Endothelial cell of umbilical vein (primary cell): ENCODE measurements around the gene PTK6. TPM values are rescaled to one million over a fixed set of nuclear protein-coding genes. Genes with fewer than 3 reads are reported as not detected.

Source experiments
- BruUV-seq: library from RNA; stranded (reverse); fragments of 400-500 nt; replicated peaks from 2 replicates; lab custom pipeline; 2021; lab: Mats Ljungman, UMichigan
- CTCF ChIA-PET: fragments of 300-600, 350-600 bp; sonication (Branson Sonifier 250); formaldehyde crosslinking; loops from one replicate; lab custom pipeline; 2021; ENCODE audit warnings: antibody characterized with exemption, inconsistent platforms; lab: Charles Lee
- POLR2A ChIA-PET: fragments of 300-600, 350-600 bp; sonication (Branson Sonifier 250); formaldehyde crosslinking; loops from one replicate; lab custom pipeline; 2021; ENCODE audit warnings: antibody characterized with exemption, inconsistent platforms; lab: Charles Lee
- DNase-seq: peaks from one replicate; pipeline ENCODE4 v3.0.0-alpha.2; 2011; ENCODE audit warnings: low read depth, low spot score
- FAIRE-seq: peaks from 2 replicates; lab custom pipeline; 2011; peaks lifted over from hg19 to GRCh38; lab: Jason Lieb, UNC
- H2AFZ ChIP-seq: 2 replicates; pipeline ENCODE4 v1.6.0; 2012; ENCODE audit warnings: low read depth, low read length, control low read depth, inconsistent platforms
- H3K27ac ChIP-seq: 2 replicates; pipeline ENCODE4 v1.5.1; 2011; ENCODE audit warnings: low read depth, mild to moderate bottlenecking, control low read depth, low read length, moderate library complexity; ENCODE audit not compliant: insufficient read depth
- H3K27me3 ChIP-seq, 2 experiments: 2 replicates each; pipeline versions ENCODE4 v1.6.0 to v1.6.1; 2011; ENCODE audit warnings: low read length in 2 of 2, mixed read lengths in 1 of 2; ENCODE audit not compliant: control insufficient read depth in 2 of 2, insufficient read depth in 2 of 2
- H3K36me3 ChIP-seq, 2 experiments: 2 replicates in 1 of 2; 3 replicates in 1 of 2; pipeline ENCODE4 v1.5.1; 2011; ENCODE audit warnings: low read length in 2 of 2, mild to moderate bottlenecking in 1 of 2, moderate library complexity in 1 of 2; ENCODE audit not compliant: control insufficient read depth in 2 of 2, insufficient read depth in 2 of 2; ENCODE audit errors: extremely low read depth in 1 of 2
- H3K4me1 ChIP-seq: 3 replicates; pipeline ENCODE4 v1.5.1; 2011; ENCODE audit warnings: mild to moderate bottlenecking, low read length; ENCODE audit not compliant: control insufficient read depth, insufficient read depth; ENCODE audit errors: extremely low read depth
- H3K4me2 ChIP-seq: 2 replicates; pipeline ENCODE4 v1.6.1; 2011; ENCODE audit warnings: low read length, control low read depth, mixed read lengths; ENCODE audit not compliant: insufficient read depth
- H3K4me3 ChIP-seq, 3 experiments: fragments of 200-600 bp in 1 of 3; sonication (generic), shearing (Covaris generic) in 1 of 3; replicated peaks in 1 of 3; 2 replicates each; pipeline ENCODE4 v1.5.1; 2011 to 2016; ENCODE audit warnings: control low read depth in 3 of 3, low read length in 3 of 3, mild to moderate bottlenecking in 2 of 3, inconsistent platforms in 1 of 3, low read depth in 1 of 3, moderate library complexity in 1 of 3; ENCODE audit not compliant: insufficient read depth in 1 of 3
- H3K79me2 ChIP-seq: 2 replicates; pipeline ENCODE4 v1.6.0; 2012; ENCODE audit warnings: low read length, inconsistent platforms; ENCODE audit not compliant: control insufficient read depth, insufficient read depth
- H3K9ac ChIP-seq: replicated peaks from 2 replicates; pipeline ENCODE3; 2011; ENCODE audit warnings: low read length, control low read depth; ENCODE audit not compliant: insufficient read depth; ENCODE audit errors: extremely low read depth
- H3K9me1 ChIP-seq: replicated peaks from 3 replicates; pipeline ENCODE4 v1.6.0; 2011; ENCODE audit warnings: mild to moderate bottlenecking, low read length; ENCODE audit not compliant: control insufficient read depth, insufficient read depth; ENCODE audit errors: extremely low read depth
- H3K9me3 ChIP-seq: replicated peaks from 2 replicates; pipeline ENCODE4 v1.5.1; 2012; ENCODE audit warnings: low read length, inconsistent platforms; ENCODE audit not compliant: control insufficient read depth, insufficient read depth
- H4K20me1 ChIP-seq: replicated peaks from 2 replicates; pipeline ENCODE3; 2011; ENCODE audit warnings: mild to moderate bottlenecking, low read length; ENCODE audit not compliant: control insufficient read depth, insufficient read depth; ENCODE audit errors: extremely low read depth
- EZH2 ChIP-seq: IDR thresholded peaks from 2 replicates; pipeline ENCODE4 v1.6.1; 2012; ENCODE audit warnings: borderline replicate concordance, low read depth, mild to moderate bottlenecking, moderate library complexity, low read length, inconsistent platforms; ENCODE audit not compliant: severe bottlenecking
- FOS ChIP-seq: IDR thresholded peaks from 2 replicates; pipeline ENCODE4 v1.6.1; 2011; ENCODE audit warnings: mild to moderate bottlenecking, low read length, moderate library complexity, borderline replicate concordance; ENCODE audit not compliant: insufficient read depth
- GATA2 ChIP-seq: IDR thresholded peaks from 2 replicates; pipeline ENCODE4 v1.7.0; 2011; ENCODE audit warnings: low read depth, mild to moderate bottlenecking, moderate library complexity, mixed read lengths, low read length; ENCODE audit not compliant: insufficient read length, insufficient read depth
- JUN ChIP-seq: IDR thresholded peaks from 2 replicates; pipeline ENCODE4 v1.6.1; 2011; ENCODE audit warnings: borderline replicate concordance, low read depth; ENCODE audit not compliant: insufficient read length, insufficient read depth
- MYC ChIP-seq: IDR thresholded peaks from one replicate; pipeline ENCODE4 v1.6.1; 2011; ENCODE audit warnings: mild to moderate bottlenecking, low read depth, low read length
- POLR2A ChIP-seq: IDR thresholded peaks from 2 replicates; pipeline ENCODE4 v1.6.1; 2012; ENCODE audit warnings: low read depth, mild to moderate bottlenecking, control low read depth, low read length
- POLR2AphosphoS5 ChIP-seq: IDR thresholded peaks from 2 replicates; pipeline ENCODE4 v1.6.1; 2012; ENCODE audit warnings: low read depth, mild to moderate bottlenecking, control low read depth, low read length, moderate library complexity; ENCODE audit not compliant: insufficient read depth
- dilution Hi-C: fragments of 300-500 bp; cut with MboI; formaldehyde crosslinking; loops from one replicate; pipeline ENCODE4 v1.15.0; 2019; ENCODE audit warnings: low sequenced_read_pairs; ENCODE audit not compliant: extremely low pct_ligation_motif_present
- intact Hi-C: fragments of 100-400 bp; cut with micrococcal nuclease; formaldehyde crosslinking; loops from one replicate; pipeline ENCODE4 v1.10.0; 2022
- polyA plus RNA-seq, 4 experiments: library from polyadenylated mRNA; depleted of rRNA in 3 of 4; stranded (reverse) in 3 of 4; unstranded in 1 of 4; fragments of >200 nt; gene quantifications; 2 replicates each; pipeline versions ENCODE4 v1.2.1 to v1.2.3, GENCODE V29; 2011 to 2012; ENCODE audit warnings: missing spikeins in 1 of 4
- total RNA-seq: library from RNA; stranded (reverse); gene quantifications from 2 replicates; pipeline ENCODE4 v1.2.3, GENCODE V29; 2021
- TF ChIP-seq, protein P1 (sequence below): IDR thresholded peaks from 2 replicates; pipeline ENCODE4 v1.6.1; 2011; ENCODE audit not compliant: insufficient read depth, insufficient read length
- TF ChIP-seq, protein P2 (sequence below), 2 donors: IDR thresholded peaks; 1 replicate in 1 of 2; 2 replicates in 1 of 2; pipeline ENCODE4 v1.5.1; 2011; ENCODE audit warnings: low read length in 2 of 2, mild to moderate bottlenecking in 2 of 2, moderate library complexity in 2 of 2, control low read depth in 1 of 2, inconsistent platforms in 1 of 2, low read depth in 1 of 2; ENCODE audit not compliant: insufficient read depth in 1 of 2; ENCODE audit errors: extremely low read depth in 1 of 2

Gene PTK6
- total and polyA plus RNA-seq, 2 donors (not counting 3 experiments of a cell fraction or from before 2014, with no cell fraction given): 0.18 TPM; not detected in 1

DNA sequence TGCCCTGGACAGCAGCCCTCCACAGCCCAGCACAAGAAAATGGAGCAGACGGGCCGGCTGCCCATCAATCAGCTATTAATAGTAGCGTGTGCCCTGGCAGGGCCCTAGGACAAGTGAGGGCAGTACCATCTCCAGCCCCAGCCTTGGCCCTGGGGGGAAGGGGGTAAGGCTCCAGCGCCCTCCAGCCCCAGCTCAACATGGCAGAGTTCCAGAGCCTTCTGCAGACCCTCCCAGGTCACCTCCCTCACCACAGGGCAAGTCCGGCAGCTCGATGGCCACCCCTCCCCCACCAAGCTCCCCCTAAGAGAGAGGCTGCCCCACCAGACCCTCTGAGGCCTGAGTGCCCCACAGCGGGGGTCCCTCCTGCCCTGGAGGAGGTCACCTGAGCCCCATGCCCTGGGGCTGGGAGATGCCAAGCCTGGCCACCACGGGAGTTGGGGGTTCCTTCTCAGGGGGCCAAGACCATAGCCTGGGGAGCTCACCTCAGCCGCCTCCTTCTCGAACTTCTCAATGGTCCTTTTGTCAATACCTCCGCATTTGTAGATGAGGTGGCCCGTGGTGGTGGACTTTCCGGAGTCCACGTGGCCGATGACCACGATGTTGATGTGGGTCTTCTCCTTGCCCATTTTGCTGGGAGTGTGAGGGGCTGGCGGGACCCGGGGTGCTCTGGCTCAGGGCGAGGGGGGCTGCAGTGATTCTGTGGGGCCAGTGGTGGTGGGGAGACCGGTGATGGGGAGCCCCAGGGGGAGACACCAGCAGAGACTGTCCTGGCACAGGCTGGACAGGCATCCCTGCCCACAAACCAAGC is 39.8 kb downstream of the PTK6 start:
- H4K20me1 ChIP-seq: no peaks in the 10 kb centered on the region
- TF ChIP-seq POLR2A: no peak
- TF ChIP-seq, protein P1, sequence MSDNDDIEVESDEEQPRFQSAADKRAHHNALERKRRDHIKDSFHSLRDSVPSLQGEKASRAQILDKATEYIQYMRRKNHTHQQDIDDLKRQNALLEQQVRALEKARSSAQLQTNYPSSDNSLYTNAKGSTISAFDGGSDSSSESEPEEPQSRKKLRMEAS: no peak
- TF ChIP-seq FOS: no peak
- TF ChIP-seq GATA2: no peak
- TF ChIP-seq EZH2: no peak
- TF ChIP-seq JUN: no peak
- TF ChIP-seq POLR2AphosphoS5: no peak
- no peak for TF ChIP-seq MYC
- TF ChIP-seq, protein P2, sequence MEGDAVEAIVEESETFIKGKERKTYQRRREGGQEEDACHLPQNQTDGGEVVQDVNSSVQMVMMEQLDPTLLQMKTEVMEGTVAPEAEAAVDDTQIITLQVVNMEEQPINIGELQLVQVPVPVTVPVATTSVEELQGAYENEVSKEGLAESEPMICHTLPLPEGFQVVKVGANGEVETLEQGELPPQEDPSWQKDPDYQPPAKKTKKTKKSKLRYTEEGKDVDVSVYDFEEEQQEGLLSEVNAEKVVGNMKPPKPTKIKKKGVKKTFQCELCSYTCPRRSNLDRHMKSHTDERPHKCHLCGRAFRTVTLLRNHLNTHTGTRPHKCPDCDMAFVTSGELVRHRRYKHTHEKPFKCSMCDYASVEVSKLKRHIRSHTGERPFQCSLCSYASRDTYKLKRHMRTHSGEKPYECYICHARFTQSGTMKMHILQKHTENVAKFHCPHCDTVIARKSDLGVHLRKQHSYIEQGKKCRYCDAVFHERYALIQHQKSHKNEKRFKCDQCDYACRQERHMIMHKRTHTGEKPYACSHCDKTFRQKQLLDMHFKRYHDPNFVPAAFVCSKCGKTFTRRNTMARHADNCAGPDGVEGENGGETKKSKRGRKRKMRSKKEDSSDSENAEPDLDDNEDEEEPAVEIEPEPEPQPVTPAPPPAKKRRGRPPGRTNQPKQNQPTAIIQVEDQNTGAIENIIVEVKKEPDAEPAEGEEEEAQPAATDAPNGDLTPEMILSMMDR (IDR thresholded peaks at IDR 0.05; ENCODE audit: extremely low read depth in 1 of 2, insufficient read depth in 1 of 2, low read depth in 1 of 2, low read length in 2 of 2): no peak
- no peak overlapping the region for H3K4me2 ChIP-seq
- H3K9me3 ChIP-seq: no peaks in the 10 kb centered on the region
- FAIRE-seq (no peak), DNase-seq (no peak)
- POLR2A ChIA-PET: no interaction called here
- no peak overlapping the region for H2AFZ ChIP-seq
- H3K36me3 ChIP-seq: no peaks in the 10 kb centered on the region
- no peaks in the 10 kb centered on the region for H3K9me1 ChIP-seq
- CTCF ChIA-PET: interaction anchor here (1.2 to 2.5 kb wide), 10 partner anchors 11 to 541 kb away, joined by 3 to 30 read pairs (median 12); partner anchors contain the start of genes HELZ2, PPDPF and PTK6
- H3K9ac ChIP-seq: no peak overlapping the region
- dilution Hi-C loops: no loop called here
- no peaks in the 10 kb centered on the region for H3K27me3 ChIP-seq
- H3K4me3 ChIP-seq: no peak overlapping the region
- no TSS peak for BruUV-seq
- intact Hi-C loops: loop anchor here (2.0 kb wide), 1 partner anchor 477 kb away; no protein-coding TSS in a partner anchor
- no peak overlapping the region for H3K27ac ChIP-seq
- no peaks in the 10 kb centered on the region for H3K4me1 ChIP-seq
- no peaks in the 10 kb centered on the region for H3K79me2 ChIP-seq
